T follicular helper cell (primary cell): ENCODE measurements around the gene CARMIL1.
"Not testable (repeated sequence)": the region's sequence is repeated elsewhere in the genome, so short reads cannot be mapped to it uniquely, and the experiment has no call there.

Experiments
- DNase-seq: peaks from one replicate; pipeline ENCODE4 v3.0.0-alpha.2; 2020; ENCODE audit warnings: low read depth

Gene CARMIL1

DNA sequence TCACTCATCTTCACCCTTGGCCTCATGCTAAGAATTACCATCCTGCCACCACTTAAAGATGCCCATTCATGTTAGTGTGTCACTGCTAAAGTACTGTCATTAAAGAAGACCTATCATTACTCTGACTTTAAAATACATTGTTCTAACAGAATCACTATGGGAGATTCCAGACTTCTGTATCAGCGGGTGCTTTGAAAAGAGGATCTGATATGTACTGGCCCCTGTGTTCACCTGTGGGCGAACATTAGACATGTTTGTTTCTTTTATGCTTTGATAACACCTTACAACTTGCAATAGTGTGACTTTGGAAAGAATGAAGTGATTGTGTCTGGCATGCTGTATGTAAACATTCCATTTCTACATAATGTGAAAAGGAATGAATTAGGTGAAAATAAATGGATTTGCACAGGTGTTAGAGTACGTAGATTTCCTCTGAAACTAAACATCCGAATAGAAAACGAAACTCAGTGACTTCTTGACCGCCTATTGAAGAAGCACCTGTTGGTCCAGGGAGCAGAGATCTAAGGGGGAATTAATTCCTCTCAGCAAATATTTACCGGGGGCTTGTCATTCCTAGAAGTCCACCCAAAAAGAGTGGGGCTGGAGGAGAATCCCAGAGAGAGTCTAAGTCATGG lies 132.3 kb downstream of the CARMIL1 start:
- no peak for DNase-seq

- DNase-seq, result no peak
Measured at GRCh38 chr6:25413207-25413905, 134.2 kb downstream of the CARMIL1 start.

DNA sequence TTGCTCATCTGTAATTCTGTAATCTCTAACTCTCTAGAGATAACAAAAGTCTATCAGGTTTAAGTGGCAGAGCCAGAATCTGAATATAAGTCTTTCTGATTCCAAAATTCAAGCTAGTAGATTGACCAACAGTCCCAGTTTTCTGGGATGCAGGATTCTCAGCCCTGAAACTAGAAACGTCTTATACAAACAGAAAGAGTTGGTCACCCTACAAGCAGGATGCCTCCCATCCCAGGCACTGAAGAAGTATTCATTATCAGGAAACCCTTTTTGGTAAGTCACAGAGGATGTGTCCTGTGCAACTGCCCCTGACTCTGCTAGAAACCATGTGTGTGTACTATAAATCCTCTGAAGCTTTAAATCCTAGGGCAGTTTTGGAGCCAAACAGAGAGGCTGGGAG lies 135.0 kb downstream of the CARMIL1 start:
- DNase-seq, result no peak

DNA sequence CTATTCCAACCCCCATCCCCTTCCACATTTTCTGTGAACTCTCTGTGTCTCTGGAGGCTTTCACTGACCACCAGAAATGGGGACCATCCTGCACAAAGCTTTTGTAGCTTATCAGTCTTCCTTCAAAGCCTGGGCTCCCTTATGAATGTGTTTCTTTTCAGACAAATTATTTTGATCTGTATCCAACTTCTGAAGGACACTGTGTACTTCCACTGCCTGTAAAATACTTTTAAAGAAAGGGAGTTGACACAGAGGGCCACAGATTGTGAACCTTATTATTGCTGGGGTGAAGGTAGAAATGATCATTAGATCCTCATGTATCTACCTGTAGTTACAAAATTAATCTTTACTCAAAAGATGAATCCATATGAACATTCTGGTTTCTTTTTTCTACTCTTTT lies 135.6 kb downstream of the CARMIL1 start:
- DNase-seq, result no peak

DNA sequence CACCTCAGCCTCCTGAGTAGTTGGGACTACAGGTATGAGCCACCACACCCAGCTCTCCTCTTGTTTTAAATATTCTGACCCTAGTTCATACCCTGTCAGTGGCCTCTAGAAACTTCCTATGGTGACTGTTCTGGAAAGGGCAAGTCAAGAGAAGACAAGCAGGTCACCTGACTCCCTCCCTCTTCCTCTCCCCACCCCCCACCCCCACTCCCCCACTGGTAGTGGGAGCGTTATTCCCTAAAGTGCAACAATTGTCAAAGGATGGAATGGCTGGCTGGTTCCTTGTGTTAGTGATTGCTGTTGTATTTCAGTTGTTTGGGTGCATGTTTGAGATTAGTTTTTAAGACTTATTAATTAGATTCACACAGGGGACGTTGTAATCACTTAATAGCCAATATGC lies 136.1 kb downstream of the CARMIL1 start:
- no peak for DNase-seq

DNA sequence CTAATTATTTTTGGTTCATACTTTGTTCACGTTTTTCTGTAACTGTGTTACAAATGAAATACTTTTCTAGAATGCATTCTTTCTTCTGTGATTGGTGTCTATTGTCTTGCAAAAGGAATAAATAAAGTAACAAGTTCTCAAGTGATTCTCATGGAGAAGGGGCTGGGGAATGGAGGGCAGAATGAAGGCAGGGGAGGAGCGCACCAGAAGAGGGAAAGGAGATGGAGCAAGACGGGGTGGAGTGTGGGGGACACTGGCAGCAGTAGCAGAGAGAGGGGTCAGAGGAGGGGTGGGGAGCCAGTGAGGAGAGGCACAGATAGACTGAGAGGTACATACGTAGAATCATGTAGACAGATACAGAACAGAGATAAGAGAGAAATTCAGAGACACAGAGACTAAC lies 136.5 kb downstream of the CARMIL1 start:
- no peak for DNase-seq

- DNase-seq, result no peak
Measured at GRCh38 chr6:25417046-25417605, 138.0 kb downstream of the CARMIL1 start.

GRCh38 chr6:25418454-25419052 lies 139.4 kb downstream of the CARMIL1 start:
- DNase-seq, result no peak

DNA sequence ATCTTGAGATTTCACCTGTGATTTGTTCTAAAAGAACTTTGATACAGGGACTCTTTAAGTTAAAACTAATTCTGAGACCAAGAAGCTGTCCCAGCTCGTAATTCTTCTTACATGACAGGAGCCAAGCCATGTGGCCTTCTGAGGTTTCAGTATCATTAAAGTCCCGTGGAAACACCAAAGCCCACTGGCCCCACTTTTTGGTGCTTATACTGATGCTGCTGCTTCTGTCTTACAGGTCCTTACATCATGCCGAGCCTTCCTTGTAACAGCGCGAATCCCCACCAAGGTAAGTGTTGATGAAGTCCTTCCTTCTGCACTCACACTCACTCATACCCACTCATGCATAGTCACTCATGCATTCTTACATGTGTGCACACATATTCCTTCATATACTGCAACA lies 140.7 kb downstream of the CARMIL1 start:
- DNase-seq, result no peak

DNA sequence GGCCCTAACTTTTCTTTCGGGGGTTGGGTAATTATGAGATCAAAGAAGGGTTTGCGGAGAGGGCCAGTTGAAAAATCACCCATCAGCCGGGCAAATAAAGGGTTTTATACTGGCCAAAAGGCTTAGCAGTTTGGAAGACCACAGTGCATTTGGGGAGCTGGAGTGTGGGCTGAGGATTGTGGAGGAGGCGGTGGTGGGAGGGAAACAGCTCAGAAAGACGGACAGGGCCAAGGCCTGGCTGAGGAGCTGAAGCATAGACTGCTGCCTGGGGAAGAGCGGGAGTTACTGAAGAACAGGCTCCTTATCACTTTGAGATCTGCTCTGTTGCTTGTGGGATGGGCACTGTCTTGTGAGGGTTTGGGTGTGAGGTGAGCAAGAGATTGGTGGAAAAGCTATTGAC lies 144.2 kb downstream of the CARMIL1 start:
- no peak for DNase-seq

GRCh38 chr6:25424303-25424702 lies 145.1 kb downstream of the CARMIL1 start:
- no peak for DNase-seq

DNA sequence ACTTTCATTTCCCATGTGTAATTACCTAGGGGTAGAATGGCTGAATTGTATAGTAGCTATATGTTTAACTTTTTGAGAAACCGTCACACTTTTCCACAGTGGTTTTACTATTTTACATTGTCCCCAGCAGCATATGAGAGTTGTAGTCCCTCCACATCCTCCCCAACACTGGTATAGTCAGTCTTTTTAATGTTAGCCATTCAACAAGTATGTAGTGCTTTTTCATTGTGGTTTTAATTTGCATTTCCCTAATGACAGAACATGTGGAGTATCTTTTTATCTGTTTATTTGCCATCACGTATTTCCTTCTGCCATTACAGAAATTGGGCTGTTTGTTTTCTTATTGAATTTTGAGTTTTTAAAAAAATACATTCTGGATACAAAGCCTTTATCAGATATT lies 148.4 kb downstream of the CARMIL1 start:
- DNase-seq, result no peak

- no peak for DNase-seq
Measured at GRCh38 chr6:25428758-25429317, 149.7 kb downstream of the CARMIL1 start.

DNA sequence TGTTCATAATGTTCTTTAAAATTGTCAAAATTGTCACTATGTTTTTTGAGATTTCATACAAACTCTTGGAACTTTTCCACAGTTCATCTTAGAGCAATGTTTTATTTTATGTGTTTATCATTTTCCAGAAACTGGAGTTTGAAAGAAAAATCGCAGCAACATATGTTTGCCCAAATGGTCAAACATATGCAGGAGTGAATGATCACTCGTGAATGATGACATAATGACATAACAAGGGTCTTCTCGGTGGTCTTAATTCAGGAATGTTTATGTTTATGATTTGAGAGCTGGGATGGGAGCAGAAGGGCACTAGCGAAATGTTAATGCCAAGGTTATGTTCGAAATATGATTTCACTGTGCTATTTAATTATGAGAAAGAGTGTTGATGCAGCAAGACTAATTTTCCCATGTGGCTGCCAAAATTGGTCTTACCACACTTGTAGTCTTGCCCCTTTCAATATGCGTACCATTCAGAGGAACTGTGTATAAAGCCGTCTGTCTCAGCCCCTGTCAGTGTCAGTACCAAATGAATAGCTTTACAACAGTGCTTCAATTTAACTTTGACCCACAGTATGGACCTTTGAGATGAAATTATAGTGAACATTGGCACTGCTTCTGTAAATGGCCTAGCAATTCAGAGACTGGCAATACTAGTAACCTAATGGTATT lies 152.3 kb downstream of the CARMIL1 start:
- DNase-seq, result no peak

GRCh38 chr6:25431975-25432307 lies 152.8 kb downstream of the CARMIL1 start:
- DNase-seq, result no peak

DNA sequence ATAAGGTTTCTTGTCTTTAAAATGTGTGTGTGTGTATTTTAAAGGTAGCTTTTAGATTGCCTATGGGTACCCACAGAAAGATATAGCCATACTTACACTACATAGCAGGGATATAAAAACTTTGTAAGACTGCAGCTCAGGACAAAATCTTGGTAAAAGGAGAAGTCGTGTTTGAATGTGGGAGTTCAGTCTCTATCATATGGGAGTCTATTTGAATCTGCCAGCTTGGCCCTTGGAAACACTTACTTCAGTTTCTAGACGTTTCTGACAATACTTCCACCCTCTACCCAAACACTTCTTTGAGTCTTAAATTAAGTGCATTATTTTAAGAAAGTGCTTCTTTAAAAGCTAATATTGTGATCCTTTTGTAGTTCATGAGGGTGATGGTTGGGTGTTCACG lies 155.7 kb downstream of the CARMIL1 start:
- no peak for DNase-seq

- no peak for DNase-seq
Measured at GRCh38 chr6:25435416-25435985, 156.3 kb downstream of the CARMIL1 start.

DNA sequence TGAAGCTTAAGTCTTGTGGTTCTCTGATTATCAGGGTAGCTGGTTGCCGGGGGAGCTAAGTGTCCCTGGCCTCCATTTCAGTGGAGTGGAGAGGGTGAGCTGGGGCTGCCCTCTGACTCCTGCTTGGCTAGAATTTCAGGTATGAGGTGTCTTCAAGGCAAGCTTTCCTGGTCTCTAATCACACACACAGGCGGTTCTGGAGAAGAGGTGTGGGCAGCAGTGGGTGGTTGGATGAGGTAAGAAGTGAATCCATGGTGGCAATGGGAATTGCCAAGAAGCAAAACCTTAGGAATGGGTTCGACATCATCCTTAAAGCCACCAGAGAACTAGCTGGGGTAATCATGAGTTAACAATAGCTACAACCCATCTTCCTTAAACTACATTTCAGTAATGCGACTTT lies 157.6 kb downstream of the CARMIL1 start:
- no peak for DNase-seq

- no peak for DNase-seq
Measured at GRCh38 chr6:25439368-25439767, 160.2 kb downstream of the CARMIL1 start.

DNA sequence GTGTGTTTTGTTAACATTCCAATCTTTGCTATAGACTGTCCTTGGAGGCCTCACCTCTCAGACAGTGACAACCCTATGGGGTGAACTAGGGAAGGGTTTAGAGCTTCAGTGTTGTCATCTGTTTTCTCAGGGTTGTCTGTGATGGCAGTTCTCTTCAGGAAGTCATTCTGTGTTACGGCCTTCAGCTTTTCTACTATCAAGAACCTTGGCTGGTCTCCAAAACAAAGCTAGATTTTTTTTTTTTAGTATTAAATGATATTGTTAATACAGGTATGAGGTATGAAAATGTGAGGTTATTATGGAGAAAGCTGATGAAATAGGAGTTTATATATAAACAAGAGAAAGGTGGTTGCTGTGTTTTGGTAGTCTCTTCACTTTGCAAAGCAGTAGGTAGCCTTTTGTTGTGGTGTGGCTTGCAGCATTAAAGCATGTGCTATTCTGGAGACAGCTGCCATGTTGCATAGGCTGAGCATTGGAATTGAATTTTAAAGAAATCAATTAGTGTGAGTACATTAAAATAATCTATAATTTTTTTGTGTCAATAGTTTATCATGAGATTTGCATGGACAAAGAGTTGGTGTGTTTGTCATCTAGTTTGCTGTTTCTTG lies 162.6 kb downstream of the CARMIL1 start:
- DNase-seq, result no peak

GRCh38 chr6:25442898-25443297 lies 163.7 kb downstream of the CARMIL1 start:
- DNase-seq, result no peak

- DNase-seq, result not testable (repeated sequence)
Measured at GRCh38 chr6:25444521-25444920, 165.3 kb downstream of the CARMIL1 start.
